ENCODE data around the gene JAG2. TPM values are rescaled to one million over a fixed set of nuclear protein-coding genes. Genes with fewer than 3 reads are reported as not detected.

Gene JAG2
- total and polyA plus RNA-seq, 2 of the 4 experiments (the other 2 are of a cell fraction): 0.18 to 0.58 TPM

- Histone ChIP-seq H4K20me1 (ENCODE audit: insufficient read depth, low read length) (peaks cover 9% of the 10 kb centered on the region), H3K9me1 (ENCODE audit: insufficient read depth, low read length) (no peaks in the 10 kb centered on the region), H3K4me2 (ENCODE audit: low read depth, low read length) (no peak overlapping the region), H3K27me3 (ENCODE audit: control insufficient read depth, insufficient read depth, low read length) (no peaks in the 10 kb centered on the region), H3K36me3 (ENCODE audit: control insufficient read depth, insufficient read depth, low read length) (peaks cover 11% of the 10 kb centered on the region), H2BK5ac (ENCODE audit: low read depth, low read length, poor library complexity, severe bottlenecking) (no peak overlapping the region), H3K14ac (replicated peaks; ENCODE audit: low read depth, low read length) (no peak overlapping the region), H2BK120ac (ENCODE audit: low read depth, low read length) (no peak overlapping the region), H2AFZ (replicated peaks; ENCODE audit: low read length, poor library complexity) (no peak overlapping the region), H3K4ac (ENCODE audit: low read depth, low read length) (no peak overlapping the region), H3K56ac (ENCODE audit: extremely low read depth, insufficient read depth, low read length) (no peak overlapping the region), H3K27ac (ENCODE audit: insufficient read depth, low read length) (no peak overlapping the region), H2BK20ac (ENCODE audit: low read depth, low read length) (no peak overlapping the region), H2AK9ac (replicated peaks; ENCODE audit: low read depth, low read length, poor library complexity) (no peak overlapping the region), H4K5ac (ENCODE audit: low read depth, low read length) (no peak overlapping the region), H3K18ac (ENCODE audit: low read depth, low read length) (no peak overlapping the region), H3K4me1 (ENCODE audit: control insufficient read depth, insufficient read depth, low read length) (peaks cover 1% of the 10 kb centered on the region; the same call in 1 of the 2 replicates), H4K91ac (ENCODE audit: insufficient read depth, low read depth, low read length) (no peak overlapping the region), H3K4me3 (ENCODE audit: insufficient read depth, low read depth, low read length) (no peak overlapping the region), H3K23ac (ENCODE audit: low read depth, low read length) (no peak overlapping the region), H3K79me1 (ENCODE audit: low read depth in 1 of 2, low read length in 2 of 2) (no peaks in the 10 kb centered on the region), H3K9me3 (ENCODE audit: control insufficient read depth, insufficient read depth, low read length) (no peaks in the 10 kb centered on the region), H3K9ac (ENCODE audit: low read depth, low read length) (no peak overlapping the region), H2BK15ac (ENCODE audit: low read depth, low read length) (no peak overlapping the region), H2AK5ac (ENCODE audit: low read depth, low read length) (no peak overlapping the region), H4K8ac (ENCODE audit: low read depth in 2 of 2, low read length in 2 of 2) (no peak overlapping the region)
- in situ Hi-C loops (cut with MboI; ENCODE audit: low sequenced_read_pairs): no loop called here
- BruUV-seq (replicated peaks): no TSS peak
- ChIA-PET CTCF (no interaction called here), POLR2A (ENCODE audit: unreplicated experiment) (no interaction called here)
- dilution Hi-C loops (cut with HindIII; ENCODE audit: low sequenced_read_pairs, unreplicated experiment): no loop called here
- DNase-seq (no peak), ATAC-seq (ENCODE audit: low read depth) (no peak)
- 42% methylated on average over 3 of the region's 5 CpGs; no CpG with 5 or more reads in 1 of the 2 experiments for WGBS, 2 experiments (ENCODE audit: extremely low coverage in 2 of 2, insufficient read length in 1 of 2)
- intact Hi-C loops (cut with micrococcal nuclease): no loop called here
- TF ChIP-seq MXI1 (IDR thresholded peaks at IDR 0.05; ENCODE audit: borderline replicate concordance, low read depth, low read length): no peak
- no peak for TF ChIP-seq FOS (IDR thresholded peaks at IDR 0.05; ENCODE audit: low read depth, low read length)
- TF ChIP-seq RFX5 (IDR thresholded peaks at IDR 0.05; ENCODE audit: low read depth, low read length): no peak
- no peak for TF ChIP-seq NFE2L2 (IDR thresholded peaks at IDR 0.05; ENCODE audit: low read depth, low read length)
- TF ChIP-seq CHD1 (IDR thresholded peaks at IDR 0.05; ENCODE audit: low read depth, low read length): no peak
- no peak for TF ChIP-seq BHLHE40 (IDR thresholded peaks at IDR 0.05; ENCODE audit: low read depth, low read length)
- no peak for TF ChIP-seq USF2 (IDR thresholded peaks at IDR 0.05; ENCODE audit: low read depth, low read length)
- no peak for TF ChIP-seq MAZ (IDR thresholded peaks at IDR 0.05; ENCODE audit: borderline replicate concordance, low read depth, low read length)
- TF ChIP-seq RAD21 (IDR thresholded peaks at IDR 0.05; ENCODE audit: low read length): no peak
- TF ChIP-seq RCOR1 (IDR thresholded peaks at IDR 0.05; ENCODE audit: insufficient replicate concordance, low read length): no peak
- TF ChIP-seq CEBPB (IDR thresholded peaks at IDR 0.05; ENCODE audit: low read depth, low read length): no peak
- no peak for TF ChIP-seq POLR2A (IDR thresholded peaks at IDR 0.05; ENCODE audit: low read depth, low read length)
- no peak for TF ChIP-seq MAFK (IDR thresholded peaks at IDR 0.05; ENCODE audit: low read depth, low read length)
- no peak for TF ChIP-seq ELK1 (IDR thresholded peaks at IDR 0.05; ENCODE audit: borderline replicate concordance, low read depth, low read length)
- TF ChIP-seq, protein P1, sequence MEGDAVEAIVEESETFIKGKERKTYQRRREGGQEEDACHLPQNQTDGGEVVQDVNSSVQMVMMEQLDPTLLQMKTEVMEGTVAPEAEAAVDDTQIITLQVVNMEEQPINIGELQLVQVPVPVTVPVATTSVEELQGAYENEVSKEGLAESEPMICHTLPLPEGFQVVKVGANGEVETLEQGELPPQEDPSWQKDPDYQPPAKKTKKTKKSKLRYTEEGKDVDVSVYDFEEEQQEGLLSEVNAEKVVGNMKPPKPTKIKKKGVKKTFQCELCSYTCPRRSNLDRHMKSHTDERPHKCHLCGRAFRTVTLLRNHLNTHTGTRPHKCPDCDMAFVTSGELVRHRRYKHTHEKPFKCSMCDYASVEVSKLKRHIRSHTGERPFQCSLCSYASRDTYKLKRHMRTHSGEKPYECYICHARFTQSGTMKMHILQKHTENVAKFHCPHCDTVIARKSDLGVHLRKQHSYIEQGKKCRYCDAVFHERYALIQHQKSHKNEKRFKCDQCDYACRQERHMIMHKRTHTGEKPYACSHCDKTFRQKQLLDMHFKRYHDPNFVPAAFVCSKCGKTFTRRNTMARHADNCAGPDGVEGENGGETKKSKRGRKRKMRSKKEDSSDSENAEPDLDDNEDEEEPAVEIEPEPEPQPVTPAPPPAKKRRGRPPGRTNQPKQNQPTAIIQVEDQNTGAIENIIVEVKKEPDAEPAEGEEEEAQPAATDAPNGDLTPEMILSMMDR (conservative IDR thresholded peaks at IDR 0.05; ENCODE audit: low read depth, low read length): no peak
- TF ChIP-seq SMC3 (IDR thresholded peaks at IDR 0.05; ENCODE audit: low read depth, low read length): no peak
Measured at GRCh38 chr14:105206873-105207272, 38.3 kb upstream of the JAG2 start.

Measured in IMR-90 (cell line).